HK-2 (cell line): ENCODE measurements around the gene DTL.
"Not testable (repeated sequence)": the region's sequence is repeated elsewhere in the genome, so short reads cannot be mapped to it uniquely, and the experiment has no call there.

Source experiments
- DNase-seq: peaks from one replicate; pipeline ENCODE4 v3.0.0-alpha.2; 2018; ENCODE audit not compliant: unreplicated experiment

Gene DTL, protein sequence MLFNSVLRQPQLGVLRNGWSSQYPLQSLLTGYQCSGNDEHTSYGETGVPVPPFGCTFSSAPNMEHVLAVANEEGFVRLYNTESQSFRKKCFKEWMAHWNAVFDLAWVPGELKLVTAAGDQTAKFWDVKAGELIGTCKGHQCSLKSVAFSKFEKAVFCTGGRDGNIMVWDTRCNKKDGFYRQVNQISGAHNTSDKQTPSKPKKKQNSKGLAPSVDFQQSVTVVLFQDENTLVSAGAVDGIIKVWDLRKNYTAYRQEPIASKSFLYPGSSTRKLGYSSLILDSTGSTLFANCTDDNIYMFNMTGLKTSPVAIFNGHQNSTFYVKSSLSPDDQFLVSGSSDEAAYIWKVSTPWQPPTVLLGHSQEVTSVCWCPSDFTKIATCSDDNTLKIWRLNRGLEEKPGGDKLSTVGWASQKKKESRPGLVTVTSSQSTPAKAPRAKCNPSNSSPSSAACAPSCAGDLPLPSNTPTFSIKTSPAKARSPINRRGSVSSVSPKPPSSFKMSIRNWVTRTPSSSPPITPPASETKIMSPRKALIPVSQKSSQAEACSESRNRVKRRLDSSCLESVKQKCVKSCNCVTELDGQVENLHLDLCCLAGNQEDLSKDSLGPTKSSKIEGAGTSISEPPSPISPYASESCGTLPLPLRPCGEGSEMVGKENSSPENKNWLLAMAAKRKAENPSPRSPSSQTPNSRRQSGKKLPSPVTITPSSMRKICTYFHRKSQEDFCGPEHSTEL

DNA sequence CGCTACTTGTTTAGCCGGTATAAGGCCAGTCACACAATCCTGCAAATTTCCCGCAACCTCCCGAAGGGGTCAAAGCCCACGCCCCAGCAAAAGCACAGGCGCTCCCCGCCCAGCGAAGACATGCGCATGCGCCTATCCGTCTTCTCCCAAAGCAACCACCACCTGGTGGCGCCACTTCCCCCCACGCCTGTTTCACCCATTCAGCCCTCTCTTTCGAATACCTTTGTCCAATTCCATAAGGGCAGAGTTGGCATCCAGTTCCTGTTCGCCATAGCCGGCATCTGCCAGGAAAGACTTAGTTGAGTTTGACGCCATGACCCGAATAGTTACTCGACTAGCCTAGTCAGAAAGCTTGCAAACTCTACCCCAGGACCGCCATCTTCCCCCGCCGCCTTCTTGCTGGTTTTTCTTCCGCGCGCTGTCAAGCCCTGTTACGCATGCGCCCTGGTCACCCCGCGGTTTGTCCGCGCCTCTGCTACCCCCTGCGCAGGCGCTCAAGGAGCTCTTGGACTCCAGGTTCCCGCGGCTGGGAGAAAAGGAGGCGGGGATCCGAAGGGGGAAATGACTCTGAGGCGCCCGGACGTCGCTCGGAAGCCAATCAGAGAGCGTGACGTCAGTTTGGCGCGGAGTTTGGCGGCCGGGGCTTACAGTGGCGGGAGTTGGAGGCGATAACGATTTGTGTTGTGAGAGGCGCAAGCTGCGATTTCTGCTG lies at the start of gene DTL, which contains the start of gene INTS7:
TSS of gene DTL (plus strand) at position 626 of the 712 bp plus-strand sequence. CDS start 143 bp downstream, outside the sequence.
TSS of gene INTS7 (minus strand) at position 435 of the 712 bp plus-strand sequence. CDS start at position 315, 120 bp downstream.
- peak; percentile 100 for DNase-seq

DNA sequence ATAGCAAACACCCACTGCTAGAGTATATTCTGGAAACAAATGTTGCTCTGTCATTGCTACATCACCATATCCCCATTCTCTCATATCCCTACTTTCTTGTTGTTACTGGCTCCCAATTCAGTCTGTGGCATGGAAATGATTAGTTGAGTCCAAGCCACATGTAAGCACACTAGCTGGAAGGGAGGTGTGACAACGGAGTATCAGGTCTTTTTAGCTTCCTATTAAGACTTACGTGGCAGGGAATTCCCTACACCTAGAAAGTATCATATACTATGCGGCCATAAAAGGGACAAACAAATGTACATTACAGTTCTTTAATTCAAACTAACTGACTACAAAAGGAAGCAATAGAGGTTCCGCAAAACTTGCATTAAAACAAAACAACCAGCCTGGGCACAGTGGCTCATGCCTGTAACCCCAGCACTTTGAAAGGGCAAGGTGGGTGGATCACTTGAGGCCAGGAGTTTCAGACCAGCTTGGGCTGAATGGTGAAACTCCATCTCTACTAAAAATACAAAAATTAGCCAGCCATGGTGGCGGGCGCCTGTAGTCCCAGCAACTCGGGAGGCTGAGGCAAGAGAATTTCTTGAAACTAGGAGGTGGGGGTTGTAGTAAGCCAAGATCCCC lies 48.8 kb upstream of the DTL start:
- no peak for DNase-seq

DNA sequence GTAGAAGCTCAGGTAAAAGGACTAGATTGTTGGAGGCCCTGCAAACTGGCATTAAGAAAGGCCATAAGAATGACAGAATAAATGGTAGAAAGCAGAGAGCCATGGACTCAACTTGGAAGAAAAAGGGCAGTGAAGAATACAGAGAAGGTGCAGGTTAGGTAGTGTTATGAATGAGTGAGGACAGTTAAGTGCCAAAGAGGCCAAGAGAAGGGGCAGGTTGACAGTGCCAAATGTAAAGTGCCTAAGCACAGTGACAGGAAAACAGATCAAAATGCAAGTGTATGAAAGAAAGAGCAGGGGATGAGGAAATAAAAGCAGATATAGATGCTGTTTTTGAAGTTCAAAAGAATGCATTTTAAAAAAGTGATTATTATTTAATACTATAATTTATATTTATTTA lies 43.9 kb upstream of the DTL start:
- DNase-seq = no peak

DNA sequence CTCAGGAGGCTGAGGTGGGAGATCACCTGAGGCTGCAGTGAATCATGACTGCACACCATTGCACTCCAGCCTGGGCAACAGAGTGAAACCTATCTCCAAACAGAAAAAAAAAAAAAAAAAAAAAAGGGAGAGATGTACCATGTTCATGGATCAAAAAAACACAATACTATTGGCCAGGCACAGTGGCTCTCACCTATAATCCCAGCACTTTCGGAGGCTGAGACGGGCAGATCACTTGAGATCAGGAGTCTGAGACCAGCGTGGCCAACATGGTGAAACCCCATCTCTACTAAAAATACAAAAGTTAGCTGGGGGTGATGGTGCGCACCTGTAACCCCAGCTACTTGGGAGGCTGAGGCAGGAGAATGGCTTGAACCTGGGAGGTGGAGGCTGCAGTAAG lies 38.1 kb upstream of the DTL start:
- not testable (repeated sequence) for DNase-seq

DNA sequence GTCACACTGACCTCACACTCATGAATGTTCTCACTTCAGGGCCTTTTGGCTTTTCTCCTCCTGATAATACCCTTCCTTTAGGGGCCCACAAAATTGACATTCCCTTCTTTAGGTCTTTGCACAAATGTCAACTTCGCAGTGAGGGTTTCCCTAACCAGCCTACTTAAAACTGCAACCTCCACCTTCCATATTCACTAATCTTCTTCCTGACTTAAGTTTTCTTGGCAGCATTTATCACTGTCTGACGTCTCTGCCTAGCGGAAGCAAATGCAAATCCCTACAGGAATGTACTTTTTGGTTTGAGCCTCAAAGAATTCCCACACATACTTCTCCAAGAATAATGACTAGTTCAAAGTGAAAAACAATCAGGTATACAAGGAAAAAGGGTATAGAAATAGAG lies 33.0 kb upstream of the DTL start:
- no peak for DNase-seq

DNA sequence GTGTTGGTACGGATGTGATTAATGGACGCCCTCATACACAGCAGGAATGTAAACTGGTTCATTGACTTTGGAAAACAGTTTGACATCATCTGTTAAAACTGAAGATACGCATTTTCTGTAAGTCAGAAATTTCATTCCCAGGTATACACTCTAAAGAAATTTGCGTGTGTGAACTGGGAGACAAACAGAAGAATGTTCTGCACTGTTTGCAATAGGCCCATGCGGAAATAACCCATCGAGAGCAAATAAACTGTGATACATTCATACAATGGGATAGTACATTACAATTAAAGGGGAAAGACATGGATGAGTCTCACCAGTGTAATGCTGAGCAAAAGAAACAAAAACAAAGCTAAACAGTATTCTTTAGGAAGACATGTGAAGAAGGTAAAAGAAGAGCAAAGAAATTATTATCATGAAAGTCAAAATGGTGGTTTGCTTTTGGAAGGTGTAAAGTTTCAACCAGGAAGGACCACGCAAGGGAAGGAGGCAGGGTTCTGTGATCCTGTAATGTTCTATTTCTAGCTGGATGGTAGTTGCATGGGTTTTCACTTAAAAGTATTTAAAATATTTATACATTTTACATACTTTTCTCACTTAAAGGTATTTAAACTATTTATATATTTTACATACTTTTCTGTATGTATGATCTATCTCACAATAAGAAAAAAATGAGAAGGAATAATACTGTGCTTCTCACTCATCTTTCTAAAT lies 30.5 kb upstream of the DTL start:
- DNase-seq = no peak

DNA sequence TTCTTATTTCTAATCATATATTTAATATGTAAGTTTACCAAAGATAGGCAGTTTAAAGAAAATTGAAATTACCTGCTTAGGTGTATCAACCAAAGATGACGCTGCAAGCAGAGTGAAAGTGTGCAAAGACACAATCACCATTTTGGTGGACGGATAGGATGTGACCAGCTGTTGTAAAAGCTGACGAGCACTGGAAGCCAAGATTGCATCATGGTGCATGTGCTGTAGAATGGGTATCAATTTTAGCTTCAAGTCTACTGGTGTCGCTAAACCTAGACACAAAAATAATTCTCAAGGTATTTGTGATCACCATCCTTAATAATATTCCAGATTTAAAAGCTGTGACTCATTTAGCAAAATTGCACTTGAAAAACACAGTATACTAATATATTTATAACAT lies 28.4 kb upstream of the DTL start:
- DNase-seq = no peak

DNA sequence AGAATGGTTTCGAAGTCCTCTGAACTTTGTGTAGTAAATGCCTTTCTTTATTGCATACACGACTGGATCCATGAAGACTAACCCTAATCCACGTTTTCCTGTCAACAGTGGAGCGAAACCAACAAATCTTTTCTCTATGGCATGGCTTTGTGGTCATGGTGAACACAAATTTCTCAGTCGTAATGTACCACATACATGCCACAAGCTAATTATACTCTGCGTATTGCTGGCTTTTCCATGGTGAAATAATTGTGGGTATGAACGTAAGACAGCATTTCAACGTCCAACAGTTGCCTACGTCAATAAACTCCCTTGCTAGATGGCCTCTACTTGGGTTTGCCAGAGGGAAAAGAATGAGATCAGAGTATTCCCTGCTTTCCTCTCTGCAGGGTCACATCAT lies 27.7 kb upstream of the DTL start:
- no peak for DNase-seq

DNA sequence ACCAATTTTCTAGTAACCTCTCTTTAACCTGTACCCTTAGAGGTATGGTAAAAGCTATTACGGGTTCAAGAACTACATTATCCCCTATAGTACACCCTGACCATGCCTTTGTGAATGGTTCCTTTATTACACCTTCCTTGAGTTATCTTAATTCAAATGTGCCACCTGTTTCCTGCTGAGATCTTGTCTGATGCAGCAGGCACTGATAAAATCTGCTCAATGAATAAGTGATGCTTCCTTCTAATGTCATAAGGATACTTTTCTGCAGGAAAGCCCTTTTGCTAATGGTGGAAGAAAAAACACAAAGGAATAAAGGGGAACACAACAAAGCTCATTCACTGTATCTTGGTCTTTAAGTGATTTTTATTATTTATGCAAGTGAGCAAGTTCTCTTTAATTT lies 26.0 kb upstream of the DTL start:
- no peak for DNase-seq

DNA sequence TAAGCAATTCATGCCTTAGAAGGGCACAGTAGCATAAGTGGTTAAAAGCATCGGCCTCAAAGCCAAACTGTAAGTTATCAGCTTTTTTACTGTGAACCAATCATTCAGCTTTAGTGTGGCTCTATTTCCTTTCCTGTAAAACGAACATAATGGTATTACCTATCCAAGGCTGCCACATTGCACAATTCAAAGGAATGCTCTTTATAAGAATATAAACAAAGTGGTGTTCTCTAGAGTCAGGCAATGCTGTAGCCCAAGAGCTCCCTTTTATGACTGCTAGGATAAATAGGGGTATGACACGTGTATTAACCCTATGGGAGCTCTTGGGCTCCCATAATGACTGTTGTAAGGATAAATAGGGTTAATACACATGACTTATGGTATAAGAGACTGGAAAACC lies 25.5 kb upstream of the DTL start:
- no peak for DNase-seq

DNA sequence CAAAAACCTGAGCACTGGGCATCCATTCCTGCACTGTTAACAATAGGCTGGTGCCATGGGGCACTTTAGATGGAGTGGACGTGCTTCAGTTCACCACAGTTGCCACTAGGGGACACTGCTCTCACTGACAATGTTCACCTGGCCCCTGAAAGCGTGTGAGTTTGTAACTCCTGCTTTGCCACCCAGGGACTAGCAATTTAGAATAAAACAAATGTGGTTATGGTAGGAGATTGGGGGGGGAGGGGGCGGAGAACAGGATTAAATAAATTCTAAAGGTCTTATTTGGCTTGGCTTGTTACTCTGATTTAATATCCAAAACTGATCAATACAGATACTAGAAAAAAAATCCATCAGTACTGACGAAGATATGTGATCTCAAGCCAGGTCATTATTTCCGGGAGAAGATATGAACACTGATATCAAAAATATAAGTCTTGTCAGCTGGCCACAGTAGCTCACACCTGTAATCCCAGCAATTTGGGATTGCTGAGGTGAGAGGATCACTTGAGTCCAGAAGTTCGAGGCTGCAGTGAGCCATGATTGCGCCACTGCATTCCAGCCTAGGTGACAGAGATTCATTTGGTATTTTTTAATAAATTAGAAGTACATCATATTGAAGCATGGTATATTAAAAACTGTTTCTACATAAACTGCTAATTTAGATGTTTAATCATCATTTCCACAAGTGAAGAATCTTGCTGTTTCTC lies 23.4 kb upstream of the DTL start:
- peak; percentile 66 for DNase-seq

DNA sequence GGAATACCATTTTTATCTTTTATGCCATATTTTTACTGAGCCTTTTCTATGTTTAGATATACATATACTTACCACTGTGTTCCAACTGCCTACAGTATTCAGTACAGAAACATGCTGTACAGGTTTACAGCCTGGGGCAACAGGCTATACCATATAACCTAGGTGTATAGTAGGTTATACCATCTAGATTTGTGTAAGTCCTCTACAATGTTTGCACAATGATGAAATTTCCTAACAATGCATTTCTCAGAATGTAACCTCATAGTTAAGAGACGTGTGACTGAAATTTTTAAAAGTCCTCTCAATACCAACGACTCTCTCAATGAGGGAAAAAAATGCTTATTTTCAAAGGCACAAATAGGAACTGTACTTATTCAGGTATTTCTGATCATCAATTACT lies 21.9 kb upstream of the DTL start:
- no peak for DNase-seq

DNA sequence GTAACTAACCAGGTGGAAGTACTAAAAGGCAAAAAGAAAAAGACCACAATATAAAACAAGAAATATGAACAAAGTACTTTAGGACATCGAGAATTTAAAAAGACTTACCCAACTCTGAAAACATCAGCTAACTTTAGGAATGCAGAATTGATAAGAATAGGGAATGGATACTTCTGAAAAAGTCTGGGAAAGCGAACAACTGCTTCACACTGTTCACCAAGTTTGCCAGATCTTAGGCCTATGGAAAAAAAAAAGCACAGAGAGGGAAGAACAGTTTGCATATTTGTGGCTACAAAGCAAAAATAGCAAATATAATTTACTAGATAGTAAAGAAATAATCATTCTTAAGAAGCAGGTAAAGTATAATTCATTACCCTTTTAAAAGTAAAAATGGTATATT lies 14.6 kb upstream of the DTL start:
- no peak for DNase-seq

DNA sequence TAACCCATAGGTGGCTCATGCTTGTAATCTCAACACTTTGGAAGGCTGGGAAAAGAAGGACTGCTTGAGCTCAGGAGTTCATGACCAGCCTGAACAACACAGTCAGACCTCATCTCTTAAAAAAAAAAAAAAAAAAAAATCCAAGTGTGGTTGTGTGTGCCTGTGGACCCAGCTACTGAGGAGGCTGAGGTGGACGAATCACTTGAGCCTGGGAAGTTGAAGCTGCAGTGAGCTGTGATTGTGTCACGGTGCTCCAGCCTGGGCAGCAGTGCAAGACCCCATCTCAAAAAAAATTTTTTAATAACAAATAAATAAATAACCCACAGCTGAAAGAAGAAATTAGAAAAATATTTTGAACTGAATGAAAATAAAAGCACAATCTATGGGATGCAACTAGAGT lies 14.0 kb upstream of the DTL start:
- DNase-seq = no peak

DNA sequence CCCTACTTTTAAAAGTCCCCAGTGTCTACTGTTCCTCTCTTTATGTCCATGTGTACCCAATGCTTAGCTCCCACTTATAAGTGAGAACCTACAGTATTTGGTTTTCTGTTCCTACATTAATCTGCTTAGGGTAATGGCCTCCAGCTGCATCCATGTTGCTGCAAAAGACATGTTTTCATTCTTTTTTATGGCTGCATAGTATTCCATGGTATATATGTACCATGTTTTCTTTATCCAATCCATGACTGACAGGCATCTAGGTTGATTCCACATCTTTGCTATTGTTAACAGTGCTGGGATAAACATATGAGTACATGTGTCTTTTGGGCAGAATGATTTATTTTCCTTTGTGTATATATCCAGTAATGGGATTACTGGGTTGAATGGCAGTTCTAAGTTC lies 12.6 kb upstream of the DTL start:
- DNase-seq = not testable (repeated sequence)

DNA sequence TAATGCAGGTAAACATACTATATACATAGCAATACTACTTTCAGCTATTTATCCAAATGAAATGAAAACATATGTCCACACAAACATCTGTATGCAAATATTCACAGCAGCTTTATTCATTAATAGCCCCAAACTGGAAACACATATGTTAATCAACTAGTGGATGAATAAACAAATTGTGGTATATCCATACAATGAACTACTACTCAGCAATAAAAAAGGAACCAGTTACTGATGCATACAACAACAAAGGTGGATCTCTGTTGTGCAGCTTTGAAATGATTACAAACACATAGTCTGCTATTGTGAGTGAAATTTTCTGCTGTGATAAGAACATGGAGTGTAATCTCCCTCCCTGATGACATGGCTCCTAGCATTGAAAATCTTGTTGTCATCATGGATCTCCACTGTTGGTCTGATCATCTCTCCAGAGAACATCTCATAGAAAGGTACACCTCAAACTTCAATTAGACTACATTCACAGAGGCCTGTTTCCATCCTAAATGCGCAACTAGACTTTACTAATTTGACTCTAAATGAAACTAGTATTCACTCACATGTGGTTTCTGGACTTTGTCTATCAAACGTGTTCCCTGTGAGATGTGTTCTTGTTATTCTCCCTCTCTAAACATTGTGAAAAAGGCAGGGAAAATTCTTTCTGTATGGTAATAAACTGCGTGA lies 10.9 kb upstream of the DTL start:
- no peak for DNase-seq

DNA sequence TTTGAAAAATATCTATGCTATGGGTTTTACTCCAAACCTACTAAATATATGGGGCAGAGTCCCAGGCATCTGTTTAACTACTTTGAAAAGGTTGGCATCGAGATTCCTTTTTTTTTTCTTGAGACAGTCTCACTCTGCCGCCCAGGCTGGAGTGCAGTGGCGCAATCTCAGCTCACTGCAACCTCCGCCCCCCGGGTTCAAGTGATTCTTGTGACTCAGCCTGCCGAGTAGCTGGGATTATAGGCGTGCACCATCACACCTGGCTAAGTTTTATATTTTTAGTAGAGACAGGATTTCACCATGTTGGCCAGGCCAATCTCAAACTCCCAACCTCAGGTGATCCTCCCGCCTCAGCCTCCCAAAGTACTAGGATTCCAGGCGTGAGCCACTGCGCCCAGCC lies 7.8 kb upstream of the DTL start:
- DNase-seq = peak; percentile 18

DNA sequence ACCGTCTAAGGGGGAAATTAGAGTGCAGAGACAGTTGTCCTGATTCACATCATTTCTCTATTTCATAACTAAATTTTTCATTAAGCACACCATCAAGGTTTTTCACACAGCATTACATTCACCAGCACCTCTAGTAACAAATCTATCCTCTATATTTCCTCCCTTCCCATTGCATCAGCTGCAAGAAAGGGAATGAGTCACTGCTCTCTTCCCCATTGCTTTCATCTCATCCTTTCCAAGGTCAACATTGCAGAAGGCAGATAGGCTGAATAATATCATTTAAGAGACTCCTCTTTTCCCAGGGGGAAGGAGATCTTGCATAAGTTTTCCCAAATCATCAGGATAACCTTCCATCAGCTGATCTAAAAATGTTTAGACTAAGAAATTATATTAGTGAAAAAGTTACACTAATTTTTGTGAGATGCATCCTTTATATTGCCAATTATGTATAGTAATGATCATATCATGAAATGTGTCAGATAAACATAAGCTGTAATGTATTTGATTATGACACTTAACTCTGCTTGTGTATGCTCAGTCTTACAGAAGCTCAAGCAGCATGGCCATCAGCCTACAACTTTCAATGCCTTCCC lies 4.5 kb upstream of the DTL start:
- no peak for DNase-seq

DNA sequence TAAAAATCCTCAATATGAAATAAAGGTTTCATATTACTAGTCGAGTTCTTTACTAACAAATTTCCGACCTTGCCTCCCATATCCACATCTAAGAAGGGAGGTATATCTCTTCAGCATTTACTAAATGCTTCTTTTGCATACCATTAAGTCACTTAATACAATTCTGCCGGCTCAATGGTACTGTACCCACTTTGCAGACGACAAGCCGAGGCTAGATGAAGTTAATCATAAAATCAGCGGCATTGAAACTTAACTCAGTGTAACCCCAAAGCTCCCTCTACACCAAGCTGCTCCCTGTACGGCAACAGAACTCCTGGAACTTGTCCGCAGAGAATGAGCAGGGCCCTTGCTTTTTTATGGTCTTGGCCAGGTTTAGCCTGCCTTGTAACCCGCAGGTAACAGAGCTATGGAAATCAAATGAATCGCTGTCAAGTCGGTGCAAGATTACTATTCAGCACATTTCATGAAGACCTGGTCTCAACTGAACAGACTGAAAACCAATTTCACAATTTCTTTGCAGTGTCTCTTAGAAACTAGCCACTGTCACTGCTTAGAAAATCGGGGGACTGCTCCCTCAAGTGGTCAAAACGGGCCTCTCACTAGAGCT lies 929 bp upstream of the DTL start:
- no peak for DNase-seq
